GM18858 (cell line): ENCODE data around the gene RPN2.

ENCODE experiments used
- ATAC-seq: cut with Tn5 transposase; IDR thresholded peaks from one replicate; pipeline ENCODE4 v1.9.1; 2021; ENCODE audit not compliant: unreplicated experiment

The RPN2 gene

GRCh38 chr20:37179683-37180524 lies 774 bp downstream of the RPN2 start:
- no peak for ATAC-seq

- ATAC-seq: no peak
These were observed 6.6 kb downstream of the RPN2 start for GRCh38 chr20:37185686-37186085.

- no peak for ATAC-seq
These were observed 9.7 kb downstream of the RPN2 start for GRCh38 chr20:37188787-37189186.

GRCh38 chr20:37189416-37190016 lies 10.4 kb downstream of the RPN2 start:
- ATAC-seq: no peak

- ATAC-seq: no peak
These were observed 11.4 kb downstream of the RPN2 start for GRCh38 chr20:37190354-37191112.

GRCh38 chr20:37192137-37192854 lies 13.2 kb downstream of the RPN2 start:
- no peak for ATAC-seq

GRCh38 chr20:37193226-37193625 lies 14.1 kb downstream of the RPN2 start:
- ATAC-seq: no peak

- ATAC-seq: no peak
These were observed 14.7 kb downstream of the RPN2 start for GRCh38 chr20:37193821-37194220.

- ATAC-seq: no peak
These were observed 15.7 kb downstream of the RPN2 start for GRCh38 chr20:37194621-37195417.

GRCh38 chr20:37198932-37199660 lies 20.0 kb downstream of the RPN2 start:
- no peak for ATAC-seq

GRCh38 chr20:37200376-37200775 lies 21.2 kb downstream of the RPN2 start:
- no peak for ATAC-seq

- ATAC-seq: no peak
These were observed 22.0 kb downstream of the RPN2 start for GRCh38 chr20:37200926-37201826.

GRCh38 chr20:37201827-37202162 lies 22.7 kb downstream of the RPN2 start:
- ATAC-seq: no peak

GRCh38 chr20:37202267-37202943 lies 23.3 kb downstream of the RPN2 start:
- no peak for ATAC-seq

GRCh38 chr20:37204056-37204455 lies 24.9 kb downstream of the RPN2 start:
- no peak for ATAC-seq

GRCh38 chr20:37205130-37205529 lies 26.0 kb downstream of the RPN2 start:
- no peak for ATAC-seq

GRCh38 chr20:37205794-37206193 lies 26.7 kb downstream of the RPN2 start:
- ATAC-seq: no peak

- ATAC-seq: no peak
These were observed 28.0 kb downstream of the RPN2 start for GRCh38 chr20:37207171-37207570.
